ENCODE measurements around the gene SNRPD1.
"Not testable (repeated sequence)": the region's sequence is repeated elsewhere in the genome, so short reads cannot be mapped to it uniquely, and the experiment has no call there.

SNRPD1 gene

GRCh38 chr18:21612125-21613039 lies at the start of gene SNRPD1:
Gene SNRPD1, plus strand, starts transcription at chr18:21612314. Its CDS starts 116 bp downstream, at chr18:21612430.
- DNase-seq: peak; percentile 92

GRCh38 chr18:21571772-21572171 lies 40.3 kb upstream of the SNRPD1 start:
- no peak for DNase-seq

- no peak for DNase-seq
Observed at GRCh38 chr18:21575656-21576055, 36.5 kb upstream of the SNRPD1 start.

GRCh38 chr18:21584391-21584790 lies 27.7 kb upstream of the SNRPD1 start:
- DNase-seq: no peak

GRCh38 chr18:21592361-21592760 lies 19.8 kb upstream of the SNRPD1 start:
- not testable (repeated sequence) for DNase-seq

- no peak for DNase-seq
Observed at GRCh38 chr18:21593540-21594257, 18.4 kb upstream of the SNRPD1 start.

- no peak for DNase-seq
Observed at GRCh38 chr18:21597620-21598019, 14.5 kb upstream of the SNRPD1 start.

GRCh38 chr18:21598726-21599584 lies 13.2 kb upstream of the SNRPD1 start:
- no peak for DNase-seq

GRCh38 chr18:21599585-21600525 lies 12.3 kb upstream of the SNRPD1 start:
- DNase-seq: peak; percentile 23

GRCh38 chr18:21600526-21601410 lies 11.3 kb upstream of the SNRPD1 start, which contains the start of gene ESCO1:
Gene ESCO1, minus strand, starts transcription at chr18:21600704. Its CDS starts 25,861 bp downstream, at chr18:21574843.
- peak; percentile 99 for DNase-seq

GRCh38 chr18:21602299-21602587 lies 9.9 kb upstream of the SNRPD1 start:
- no peak for DNase-seq

GRCh38 chr18:21604671-21605070 lies 7.4 kb upstream of the SNRPD1 start:
- DNase-seq: no peak

- no peak for DNase-seq
Observed at GRCh38 chr18:21605213-21605612, 6.9 kb upstream of the SNRPD1 start.

GRCh38 chr18:21611401-21612124 lies 551 bp upstream of the SNRPD1 start:
- not testable (repeated sequence) for DNase-seq

- DNase-seq: not testable (repeated sequence)
Observed at GRCh38 chr18:21621640-21622039, 9.5 kb downstream of the SNRPD1 start.

GRCh38 chr18:21629089-21629832 lies 17.1 kb downstream of the SNRPD1 start:
- no peak for DNase-seq

GRCh38 chr18:21632393-21632792 lies 20.3 kb downstream of the SNRPD1 start:
- DNase-seq: no peak

- no peak for DNase-seq
Observed at GRCh38 chr18:21634588-21635199, 22.6 kb downstream of the SNRPD1 start.

- no peak for DNase-seq
Observed at GRCh38 chr18:21636769-21637168, 24.7 kb downstream of the SNRPD1 start.
